Measurements from ENCODE around the gene SAXO1. TPM values are rescaled to one million over a fixed set of nuclear protein-coding genes. Genes with fewer than 3 reads are reported as not detected.

SAXO1 gene
- total RNA-seq, 1 experiment from 2014 or later: 0.09 TPM

GRCh38 chr9:18910916-18911315 lies 122.1 kb downstream of the SAXO1 start:
- Mint-ChIP-seq H3K36me3 (no peaks in the 10 kb centered on the region), H3K27ac (0 out of 2 replicates have a peak overlapping the region, but pooled peaks have one; percentile 18), H3K4me1 (peaks cover 27% of the 10 kb centered on the region), H3K27me3 (ENCODE audit: low read depth) (no peaks in the 10 kb centered on the region), H3K4me3 (no peak overlapping the region), H3K9me3 (peaks cover 5% of the 10 kb centered on the region; the same call in 1 of the 2 replicates)
- CTCF ChIA-PET: interaction anchor here (1.0 to 1.1 kb wide), 2 partner anchors 138 to 554 kb away, joined by 3 read pairs; partner anchors contain the start of gene RRAGA
- no peak for DNase-seq (ENCODE audit: low spot score)
- ATAC-seq: no peak
- TF ChIP-seq ZNF671 (CRISPR knock-in tag; IDR thresholded peaks at IDR 0.05): no peak
- TF ChIP-seq HMGXB4 (CRISPR knock-in tag; IDR thresholded peaks at IDR 0.05): no peak
- TF ChIP-seq SP1 (CRISPR knock-in tag; conservative IDR thresholded peaks at IDR 0.05): no peak
- TF ChIP-seq NR3C1 (CRISPR knock-in tag; conservative IDR thresholded peaks at IDR 0.05; ENCODE audit: low read depth): no peak
- no peak for TF ChIP-seq JAZF1 (CRISPR knock-in tag; IDR thresholded peaks at IDR 0.05)
- no peak for TF ChIP-seq FOXK1 (CRISPR knock-in tag; IDR thresholded peaks at IDR 0.05)
- TF ChIP-seq TCF7 (CRISPR knock-in tag; IDR thresholded peaks at IDR 0.05; ENCODE audit: low read depth): no peak
- TF ChIP-seq SMAD3 (CRISPR knock-in tag; IDR thresholded peaks at IDR 0.05; ENCODE audit: borderline replicate concordance): no peak
- no peak for TF ChIP-seq ZBTB21 (CRISPR knock-in tag; IDR thresholded peaks at IDR 0.05; ENCODE audit: borderline replicate concordance)
- TF ChIP-seq FOXP4 (CRISPR knock-in tag; IDR thresholded peaks at IDR 0.05): no peak
- TF ChIP-seq ERG (CRISPR knock-in tag; IDR thresholded peaks at IDR 0.05): no peak
- no peak for TF ChIP-seq TEAD4 (CRISPR knock-in tag; IDR thresholded peaks at IDR 0.05)
- TF ChIP-seq NR1H2 (CRISPR knock-in tag; IDR thresholded peaks at IDR 0.05): no peak
- TF ChIP-seq ZSCAN18 (CRISPR knock-in tag; IDR thresholded peaks at IDR 0.05): no peak
- TF ChIP-seq E2F4 (CRISPR knock-in tag; IDR thresholded peaks at IDR 0.05; ENCODE audit: borderline replicate concordance, low read depth): no peak
- no peak for TF ChIP-seq ZNF396 (CRISPR knock-in tag; IDR thresholded peaks at IDR 0.05; ENCODE audit: borderline replicate concordance)
- TF ChIP-seq MLX (CRISPR knock-in tag; IDR thresholded peaks at IDR 0.05): no peak
- no peak for TF ChIP-seq SMAD4 (CRISPR knock-in tag; IDR thresholded peaks at IDR 0.05)
- POLR2A ChIA-PET: no interaction called here
